ENCODE data around the gene LPCAT2. TPM values are rescaled to one million over a fixed set of nuclear protein-coding genes. Genes with fewer than 3 reads are reported as not detected.

Gene LPCAT2
- total RNA-seq, 1 donor from 2014 or later = 1.8 TPM

DNA sequence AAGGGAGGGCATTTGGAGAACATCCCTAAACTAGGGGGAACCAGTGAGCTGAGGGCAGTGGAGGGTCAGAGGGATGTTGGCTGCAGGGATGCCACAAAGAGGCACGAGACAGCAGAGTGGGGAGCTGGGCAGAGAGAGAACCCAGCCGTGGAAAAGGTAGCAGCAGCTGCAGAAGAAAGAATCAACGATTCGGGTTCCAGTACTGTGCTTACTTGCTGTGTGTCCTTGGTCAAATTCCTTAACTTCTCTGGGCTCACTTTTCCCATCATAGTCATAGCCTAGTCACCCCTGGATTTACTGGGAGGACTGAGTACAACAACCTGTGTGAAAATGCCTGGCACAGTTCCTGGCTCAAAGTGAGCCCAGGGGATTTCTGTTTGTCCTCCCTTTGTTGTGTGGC, 42.7 kb upstream of the LPCAT2 start:
- TF ChIP-seq, protein P1, sequence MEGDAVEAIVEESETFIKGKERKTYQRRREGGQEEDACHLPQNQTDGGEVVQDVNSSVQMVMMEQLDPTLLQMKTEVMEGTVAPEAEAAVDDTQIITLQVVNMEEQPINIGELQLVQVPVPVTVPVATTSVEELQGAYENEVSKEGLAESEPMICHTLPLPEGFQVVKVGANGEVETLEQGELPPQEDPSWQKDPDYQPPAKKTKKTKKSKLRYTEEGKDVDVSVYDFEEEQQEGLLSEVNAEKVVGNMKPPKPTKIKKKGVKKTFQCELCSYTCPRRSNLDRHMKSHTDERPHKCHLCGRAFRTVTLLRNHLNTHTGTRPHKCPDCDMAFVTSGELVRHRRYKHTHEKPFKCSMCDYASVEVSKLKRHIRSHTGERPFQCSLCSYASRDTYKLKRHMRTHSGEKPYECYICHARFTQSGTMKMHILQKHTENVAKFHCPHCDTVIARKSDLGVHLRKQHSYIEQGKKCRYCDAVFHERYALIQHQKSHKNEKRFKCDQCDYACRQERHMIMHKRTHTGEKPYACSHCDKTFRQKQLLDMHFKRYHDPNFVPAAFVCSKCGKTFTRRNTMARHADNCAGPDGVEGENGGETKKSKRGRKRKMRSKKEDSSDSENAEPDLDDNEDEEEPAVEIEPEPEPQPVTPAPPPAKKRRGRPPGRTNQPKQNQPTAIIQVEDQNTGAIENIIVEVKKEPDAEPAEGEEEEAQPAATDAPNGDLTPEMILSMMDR (IDR thresholded peaks at IDR 0.05; ENCODE audit: partially characterized antibody, unreplicated experiment) = no peak
- Mint-ChIP-seq H3K27ac (ENCODE audit: unreplicated experiment) (no peak overlapping the region), H3K4me1 (ENCODE audit: low read depth, unreplicated experiment) (peaks cover 5% of the 10 kb centered on the region), H3K9me3 (ENCODE audit: unreplicated experiment) (peaks cover 3% of the 10 kb centered on the region), H3K4me3 (ENCODE audit: unreplicated experiment) (no peak overlapping the region), H3K27me3 (ENCODE audit: unreplicated experiment) (no peaks in the 10 kb centered on the region), H3K36me3 (ENCODE audit: unreplicated experiment) (no peaks in the 10 kb centered on the region)
- no peak for DNase-seq

DNA sequence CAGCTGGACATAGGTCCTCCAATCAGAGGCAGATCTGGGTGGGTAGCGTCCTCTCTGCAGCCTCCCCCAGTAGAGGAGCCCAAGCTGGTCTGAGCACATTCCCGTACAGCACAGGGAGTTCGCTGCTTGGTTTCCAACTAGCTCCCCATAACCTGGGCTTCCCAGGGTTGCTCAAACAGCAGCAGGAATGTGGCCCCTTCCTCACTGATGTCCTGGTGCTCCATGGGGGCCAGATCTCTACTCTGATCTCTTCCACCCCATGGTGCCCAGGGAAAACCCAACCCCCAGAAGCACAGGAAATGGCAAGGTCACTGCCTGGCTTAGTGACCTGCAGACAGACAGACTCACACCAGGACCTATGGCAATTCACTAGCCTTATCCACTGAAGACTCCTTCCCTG, 41.0 kb upstream of the LPCAT2 start:
- no peaks in the 10 kb centered on the region for H3K36me3 Mint-ChIP-seq (ENCODE audit: unreplicated experiment)
- no peak for DNase-seq
- TF ChIP-seq, protein P1 (IDR thresholded peaks at IDR 0.05; ENCODE audit: partially characterized antibody, unreplicated experiment) = no peak
- no peaks in the 10 kb centered on the region for H3K4me1 Mint-ChIP-seq (ENCODE audit: low read depth, unreplicated experiment)
- peaks cover 1% of the 10 kb centered on the region for H3K9me3 Mint-ChIP-seq (ENCODE audit: unreplicated experiment)
- no peak overlapping the region for H3K27ac Mint-ChIP-seq (ENCODE audit: unreplicated experiment)
- no peak overlapping the region for H3K4me3 Mint-ChIP-seq (ENCODE audit: unreplicated experiment)
- H3K27me3 Mint-ChIP-seq (ENCODE audit: unreplicated experiment) = no peaks in the 10 kb centered on the region

DNA sequence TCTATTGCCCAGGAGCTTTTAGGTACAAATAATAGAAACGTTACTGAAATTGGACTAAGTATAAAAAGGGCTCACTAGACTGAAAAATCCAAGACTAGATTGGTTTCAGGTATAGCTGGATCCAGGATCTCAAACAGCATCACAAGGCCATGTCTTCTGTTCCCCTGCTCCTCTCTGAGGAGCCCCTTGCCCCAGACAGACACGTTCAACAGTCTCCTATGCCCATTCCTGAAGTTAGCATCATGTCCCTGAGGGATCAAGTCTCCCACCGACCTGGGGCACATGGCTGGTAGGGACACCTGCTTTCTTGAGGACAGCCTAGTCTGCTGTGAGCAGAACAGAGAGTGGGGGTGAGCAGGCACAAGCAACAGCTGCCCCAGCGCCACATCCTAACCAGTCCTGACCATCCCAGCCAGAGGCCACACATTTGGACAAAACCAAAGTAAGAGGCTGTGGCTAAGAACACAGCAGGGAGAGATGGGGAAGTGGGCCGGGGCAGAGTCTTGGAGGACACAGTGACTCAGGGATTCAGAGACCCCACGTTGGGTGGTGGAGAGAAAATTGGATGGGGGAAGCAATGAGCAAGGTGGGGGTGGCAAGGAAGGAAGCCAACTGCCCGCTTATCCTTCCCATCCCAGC, 40.4 kb upstream of the LPCAT2 start:
- H3K27ac Mint-ChIP-seq (ENCODE audit: unreplicated experiment) = no peak overlapping the region
- no peak for DNase-seq
- peaks cover 1% of the 10 kb centered on the region for H3K9me3 Mint-ChIP-seq (ENCODE audit: unreplicated experiment)
- H3K36me3 Mint-ChIP-seq (ENCODE audit: unreplicated experiment) = no peaks in the 10 kb centered on the region
- H3K27me3 Mint-ChIP-seq (ENCODE audit: unreplicated experiment) = no peaks in the 10 kb centered on the region
- no peaks in the 10 kb centered on the region for H3K4me1 Mint-ChIP-seq (ENCODE audit: low read depth, unreplicated experiment)
- TF ChIP-seq, protein P1 (IDR thresholded peaks at IDR 0.05; ENCODE audit: partially characterized antibody, unreplicated experiment) = no peak
- no peak overlapping the region for H3K4me3 Mint-ChIP-seq (ENCODE audit: unreplicated experiment)

DNA sequence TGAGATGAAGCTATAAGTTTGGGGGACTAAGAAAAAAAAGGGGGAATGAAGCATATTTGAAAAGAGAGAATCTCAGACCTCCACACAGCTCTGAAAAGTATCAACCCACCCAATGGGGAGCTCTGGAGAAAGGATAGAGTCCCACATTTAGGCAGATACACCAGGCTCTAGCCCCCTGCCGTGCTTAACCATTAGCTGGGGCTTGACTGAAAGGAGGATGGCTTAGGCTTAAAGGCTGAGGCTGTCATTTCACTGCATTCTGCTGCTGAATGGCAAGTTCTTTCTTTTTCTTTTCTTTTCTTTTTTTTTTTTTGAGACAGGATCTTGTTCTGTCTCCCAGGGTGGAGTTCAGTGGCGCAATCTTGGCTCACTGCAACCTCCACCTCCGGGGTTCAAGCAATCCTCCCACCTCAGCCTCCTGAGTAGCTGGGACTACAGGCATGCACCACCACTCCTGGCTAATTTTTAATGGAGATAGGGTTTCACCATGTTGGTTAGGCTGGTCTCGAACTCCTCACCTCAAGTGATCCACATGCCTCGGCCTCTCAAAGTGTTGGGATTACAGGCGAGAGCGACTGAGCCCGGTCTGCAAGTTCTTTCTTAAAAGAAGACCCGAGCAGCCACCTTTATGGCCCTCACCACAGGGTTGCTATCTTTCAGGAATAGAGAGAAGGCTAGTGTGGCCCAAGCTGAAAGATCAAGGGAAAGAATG, 38.9 kb upstream of the LPCAT2 start:
- TF ChIP-seq, protein P1 (IDR thresholded peaks at IDR 0.05; ENCODE audit: partially characterized antibody, unreplicated experiment) = no peak
- Mint-ChIP-seq H3K27me3 (ENCODE audit: unreplicated experiment) (no peaks in the 10 kb centered on the region), H3K4me3 (ENCODE audit: unreplicated experiment) (no peak overlapping the region), H3K36me3 (ENCODE audit: unreplicated experiment) (no peaks in the 10 kb centered on the region), H3K9me3 (ENCODE audit: unreplicated experiment) (no peaks in the 10 kb centered on the region), H3K27ac (ENCODE audit: unreplicated experiment) (no peak overlapping the region), H3K4me1 (ENCODE audit: low read depth, unreplicated experiment) (no peaks in the 10 kb centered on the region)
- DNase-seq = no peak
